Type B pancreatic cell (in vitro differentiated cells): Measurements from ENCODE around the gene EIF5A. TPM values are rescaled to one million over a fixed set of nuclear protein-coding genes. Genes with fewer than 3 reads are reported as not detected.
A peak's percentile ranks its signal among the peaks of the same experiment; 100 is the strongest.

ENCODE experiments used
- DNase-seq: peaks from one replicate; pipeline ENCODE4 v3.0.0; 2021; ENCODE audit warnings: mixed read lengths; ENCODE audit not compliant: unreplicated experiment; ENCODE audit errors: extremely low spot score
- H3K27ac Mint-ChIP-seq: 2 replicates; pipeline ENCODE4 v1.8.0; 2021; ENCODE audit warnings: mild to moderate bottlenecking, mixed read lengths
- H3K27me3 Mint-ChIP-seq: 2 replicates; pipeline ENCODE4 v1.8.0; 2021; ENCODE audit warnings: mixed read lengths
- H3K36me3 Mint-ChIP-seq: 2 replicates; pipeline ENCODE4 v1.8.0; 2021; ENCODE audit warnings: mixed read lengths
- H3K4me1 Mint-ChIP-seq: one replicate; pipeline ENCODE4 v1.8.0; 2021; ENCODE audit warnings: mixed read lengths; ENCODE audit not compliant: unreplicated experiment
- H3K4me3 Mint-ChIP-seq: 2 replicates; pipeline ENCODE4 v1.8.0; 2021; ENCODE audit warnings: mild to moderate bottlenecking, mixed read lengths
- H3K9me3 Mint-ChIP-seq: 2 replicates; pipeline ENCODE4 v1.8.0; 2021; ENCODE audit warnings: mixed read lengths
- CTCF ChIP-seq: fragments of 200-600 bp; sonication (generic); conservative IDR thresholded peaks from 2 replicates; pipeline ENCODE4 v1.5.0; 2021; ENCODE audit warnings: antibody characterized with exemption, mild to moderate bottlenecking
- total RNA-seq: library from RNA; stranded (reverse); gene quantifications from 2 replicates; pipeline ENCODE4 v1.2.1, GENCODE V29; 2021; ENCODE audit warnings: low replicate concordance

The EIF5A gene
- total RNA-seq, 1 donor from 2014 or later: 454 TPM

- H3K36me3 Mint-ChIP-seq: no peaks in the 10 kb centered on the region
- no peak overlapping the region for H3K4me3 Mint-ChIP-seq
- no peak for TF ChIP-seq CTCF
- no peaks in the 10 kb centered on the region for H3K27me3 Mint-ChIP-seq
- H3K27ac Mint-ChIP-seq: no peak overlapping the region
- no peak for DNase-seq
- no peaks in the 10 kb centered on the region for H3K9me3 Mint-ChIP-seq
- peaks cover 17% of the 10 kb centered on the region for H3K4me1 Mint-ChIP-seq
Observed at GRCh38 chr17:7355573-7355972, 48.1 kb downstream of the EIF5A start.

GRCh38 chr17:7356072-7356549 lies 48.7 kb downstream of the EIF5A start:
- Mint-ChIP-seq H3K9me3 (no peaks in the 10 kb centered on the region), H3K4me3 (no peak overlapping the region), H3K27ac (no peak overlapping the region), H3K4me1 (peaks cover 17% of the 10 kb centered on the region), H3K27me3 (no peaks in the 10 kb centered on the region), H3K36me3 (no peaks in the 10 kb centered on the region)
- peak; percentile 84 for DNase-seq
- TF ChIP-seq CTCF: peak; percentile 90

- no peaks in the 10 kb centered on the region for H3K9me3 Mint-ChIP-seq
- H3K4me1 Mint-ChIP-seq: peaks cover 17% of the 10 kb centered on the region
- no peak for TF ChIP-seq CTCF
- DNase-seq: no peak
- no peaks in the 10 kb centered on the region for H3K36me3 Mint-ChIP-seq
- no peak overlapping the region for H3K4me3 Mint-ChIP-seq
- no peaks in the 10 kb centered on the region for H3K27me3 Mint-ChIP-seq
- no peak overlapping the region for H3K27ac Mint-ChIP-seq
Observed at GRCh38 chr17:7356756-7357155, 49.3 kb downstream of the EIF5A start.

DNA sequence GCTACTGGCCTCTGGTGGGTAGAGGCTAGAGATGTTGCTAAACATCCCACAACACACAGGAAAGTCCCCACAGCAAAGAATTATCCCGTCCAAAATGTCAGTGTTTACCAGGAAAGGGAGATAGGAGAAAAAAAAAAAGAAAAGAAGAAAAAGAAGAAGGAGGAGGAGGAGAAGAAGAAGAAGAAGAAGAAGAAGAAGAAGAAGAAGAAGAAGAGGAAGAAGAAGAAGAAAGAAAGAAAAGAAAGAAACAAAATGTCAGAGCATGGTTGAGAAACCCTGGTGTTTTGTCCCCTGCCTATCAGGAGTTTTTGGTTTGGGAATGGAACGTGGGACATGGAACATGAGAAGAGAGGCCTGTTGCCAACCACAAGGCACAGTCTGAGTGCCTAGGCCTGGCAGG lies 50.0 kb downstream of the EIF5A start:
- TF ChIP-seq CTCF: no peak
- no peak overlapping the region for H3K27ac Mint-ChIP-seq
- peaks cover 15% of the 10 kb centered on the region for H3K4me1 Mint-ChIP-seq
- no peaks in the 10 kb centered on the region for H3K9me3 Mint-ChIP-seq
- H3K4me3 Mint-ChIP-seq: no peak overlapping the region
- peaks cover 3% of the 10 kb centered on the region for H3K27me3 Mint-ChIP-seq
- no peaks in the 10 kb centered on the region for H3K36me3 Mint-ChIP-seq
- DNase-seq: no peak

GRCh38 chr17:7361906-7362305 lies 54.5 kb downstream of the EIF5A start:
- Mint-ChIP-seq H3K4me3 (no peak overlapping the region), H3K36me3 (no peaks in the 10 kb centered on the region), H3K27ac (no peak overlapping the region), H3K27me3 (peaks cover 6% of the 10 kb centered on the region), H3K9me3 (no peaks in the 10 kb centered on the region), H3K4me1 (no peaks in the 10 kb centered on the region)
- TF ChIP-seq CTCF: no peak
- no peak for DNase-seq

Other genes starting within 250 kb of the EIF5A start
- not detected in 2 replicates for gene CLEC10A, start 227.4 kb upstream of the EIF5A start, total RNA-seq
- 0.82 and 1.3 TPM in 2 replicates for gene ASGR2, start 192.8 kb upstream of the EIF5A start, total RNA-seq
- gene ASGR1, start 128.3 kb upstream of the EIF5A start, total RNA-seq: 7.5 and 9.7 TPM in 2 replicates
- gene DLG4, start 87.8 kb upstream of the EIF5A start, total RNA-seq: 7.8 and 46.1 TPM in 2 replicates
- gene ACADVL, start 87.7 kb upstream of the EIF5A start, total RNA-seq: 573 and 617 TPM in 2 replicates
- 62.8 and 93.9 TPM in 2 replicates for gene DVL2, start 73.1 kb upstream of the EIF5A start, total RNA-seq
- 42.8 and 61.1 TPM in 2 replicates for gene PHF23, start 68.2 kb upstream of the EIF5A start, total RNA-seq
- 478 and 570 TPM in 2 replicates for gene GABARAP, start 65.2 kb upstream of the EIF5A start, total RNA-seq
- 138 and 154 TPM in 2 replicates for gene CTDNEP1, start 55.9 kb upstream of the EIF5A start, total RNA-seq
- gene ELP5, start 55.4 kb upstream of the EIF5A start, total RNA-seq: 43.1 and 55.7 TPM in 2 replicates
- 118 and 284 TPM in 2 replicates for gene CLDN7, start 45.1 kb upstream of the EIF5A start, total RNA-seq
- 1.2 and 4.0 TPM in 2 replicates for gene SLC2A4, start 25.9 kb upstream of the EIF5A start, total RNA-seq
- gene YBX2, start 13.0 kb upstream of the EIF5A start, total RNA-seq: 4.5 and 7.0 TPM in 2 replicates
- gene GPS2, start 7.7 kb downstream of the EIF5A start, total RNA-seq: 75.0 and 75.4 TPM in 2 replicates
- gene NEURL4, start 21.7 kb downstream of the EIF5A start, total RNA-seq: 49.9 and 61.5 TPM in 2 replicates
- gene ACAP1, start 28.9 kb downstream of the EIF5A start, total RNA-seq: 3.2 and 8.3 TPM in 2 replicates
- 9.5 and 15.5 TPM in 2 replicates for gene KCTD11, start 44.5 kb downstream of the EIF5A start, total RNA-seq
- gene TMEM95, start 47.5 kb downstream of the EIF5A start, total RNA-seq: not detected in 2 replicates
- gene TNK1, start 73.5 kb downstream of the EIF5A start, total RNA-seq: 6.6 and 11.5 TPM in 2 replicates
- gene PLSCR3, start 86.9 kb downstream of the EIF5A start, total RNA-seq: 39.8 and 55.8 TPM in 2 replicates
- gene TMEM256, start 96.5 kb downstream of the EIF5A start, total RNA-seq: 89.8 and 90.3 TPM in 2 replicates
- gene NLGN2, start 100.2 kb downstream of the EIF5A start, total RNA-seq: 15.0 and 68.4 TPM in 2 replicates
- 0.31 TPM in 1 of 2 replicates, not detected in the other for gene SPEM1, start 112.7 kb downstream of the EIF5A start, total RNA-seq
- gene SPEM2, start 118.0 kb downstream of the EIF5A start, total RNA-seq: not detected in 2 replicates
- not detected in 2 replicates for gene SPEM3, start 121.2 kb downstream of the EIF5A start, total RNA-seq
- 6.4 and 15.9 TPM in 2 replicates for gene TMEM102, start 127.8 kb downstream of the EIF5A start, total RNA-seq
- 21.8 and 76.0 TPM in 2 replicates for gene FGF11, start 131.9 kb downstream of the EIF5A start, total RNA-seq
- gene CHRNB1, start 137.4 kb downstream of the EIF5A start, total RNA-seq: 16.4 and 51.1 TPM in 2 replicates
- gene ZBTB4, start 172.0 kb downstream of the EIF5A start, total RNA-seq: 34.5 and 76.6 TPM in 2 replicates
- gene SLC35G6, start 173.8 kb downstream of the EIF5A start, total RNA-seq: not detected in 2 replicates
- gene POLR2A, start 176.7 kb downstream of the EIF5A start, total RNA-seq: 175 and 244 TPM in 2 replicates
- 4.3 and 11.3 TPM in 2 replicates for gene TNFSF12, start 241.4 kb downstream of the EIF5A start, total RNA-seq